ENCODE results near the gene PRSS16.

PRSS16 gene

GRCh38 chr6:27295301-27296079 lies 48.0 kb downstream of the PRSS16 start:
- Histone ChIP-seq H3K27ac (no peak overlapping the region; the same call in 1 of the 2 replicates), H3K9ac (ENCODE audit: insufficient read length) (no peak overlapping the region), H3K4me3 (peak overlapping the region; percentile 97), H3K9me3 (ENCODE audit: low read depth, low read length) (no peaks in the 10 kb centered on the region), H3K36me3 (ENCODE audit: insufficient read depth, low read length) (no peaks in the 10 kb centered on the region)
- TF ChIP-seq EZH2 (IDR thresholded peaks at IDR 0.05), result no peak
- no peak for TF ChIP-seq FOXP2 (optimal IDR thresholded peaks at IDR 0.05; ENCODE audit: control extremely low read depth, extremely low read length, insufficient read depth)
- no peak for TF ChIP-seq POLR2AphosphoS5 (IDR thresholded peaks at IDR 0.05; ENCODE audit: borderline replicate concordance, low read depth, low read length)
- peak; percentile 87 for DNase-seq (ENCODE audit: low read depth, low spot score)

GRCh38 chr6:27296106-27296783 lies 48.7 kb downstream of the PRSS16 start:
- no peak for TF ChIP-seq EZH2 (IDR thresholded peaks at IDR 0.05)
- DNase-seq (ENCODE audit: low read depth, low spot score), result no peak
- Histone ChIP-seq H3K9me3 (ENCODE audit: low read depth, low read length) (no peaks in the 10 kb centered on the region), H3K4me3 (peak overlapping the region; percentile 97), H3K36me3 (ENCODE audit: insufficient read depth, low read length) (no peaks in the 10 kb centered on the region), H3K27ac (0 out of 2 replicates have a peak overlapping the region, but pooled peaks have one; percentile 20), H3K9ac (ENCODE audit: insufficient read length) (peak overlapping the region; percentile 78)

- Histone ChIP-seq H3K9ac (ENCODE audit: insufficient read length) (no peak overlapping the region), H3K9me3 (ENCODE audit: low read depth, low read length) (no peaks in the 10 kb centered on the region), H3K4me3 (peak overlapping the region; percentile 97), H3K36me3 (ENCODE audit: insufficient read depth, low read length) (no peaks in the 10 kb centered on the region), H3K27ac (no peak overlapping the region)
- DNase-seq (ENCODE audit: low read depth, low spot score), result no peak
- TF ChIP-seq EZH2 (IDR thresholded peaks at IDR 0.05), result no peak
- no peak for TF ChIP-seq POLR2AphosphoS5 (IDR thresholded peaks at IDR 0.05; ENCODE audit: borderline replicate concordance, low read depth, low read length)
These were observed 50.0 kb downstream of the PRSS16 start for GRCh38 chr6:27297484-27297856.

- Histone ChIP-seq H3K9me3 (ENCODE audit: low read depth, low read length) (no peaks in the 10 kb centered on the region), H3K4me3 (peak overlapping the region; percentile 97), H3K9ac (ENCODE audit: insufficient read length) (no peak overlapping the region), H3K27ac (no peak overlapping the region), H3K36me3 (ENCODE audit: insufficient read depth, low read length) (no peaks in the 10 kb centered on the region)
- DNase-seq (ENCODE audit: low read depth, low spot score), result no peak
- TF ChIP-seq FOXP2 (optimal IDR thresholded peaks at IDR 0.05; ENCODE audit: control extremely low read depth, extremely low read length, insufficient read depth), result no peak
- no peak for TF ChIP-seq EZH2 (IDR thresholded peaks at IDR 0.05)
- no peak for TF ChIP-seq POLR2AphosphoS5 (IDR thresholded peaks at IDR 0.05; ENCODE audit: borderline replicate concordance, low read depth, low read length)
These were observed 50.6 kb downstream of the PRSS16 start for GRCh38 chr6:27297857-27298730.

- no peak for DNase-seq (ENCODE audit: low read depth, low spot score)
- Histone ChIP-seq H3K4me3 (no peak overlapping the region), H3K36me3 (ENCODE audit: insufficient read depth, low read length) (no peaks in the 10 kb centered on the region), H3K9ac (ENCODE audit: insufficient read length) (no peak overlapping the region), H3K9me3 (ENCODE audit: low read depth, low read length) (no peaks in the 10 kb centered on the region), H3K27ac (no peak overlapping the region)
- TF ChIP-seq POLR2AphosphoS5 (IDR thresholded peaks at IDR 0.05; ENCODE audit: borderline replicate concordance, low read depth, low read length) (no peak), FOXP2 (optimal IDR thresholded peaks at IDR 0.05; ENCODE audit: control extremely low read depth, extremely low read length, insufficient read depth) (no peak), EZH2 (IDR thresholded peaks at IDR 0.05) (no peak)
These were observed 56.2 kb downstream of the PRSS16 start for GRCh38 chr6:27303613-27304272.
